SH-SY5Y (cell line): ENCODE results near the gene ZMIZ1.

Experiments used
- GATA2 ChIP-seq: IDR thresholded peaks from 2 replicates; pipeline ENCODE4 v1.6.1; 2011; ENCODE audit warnings: mild to moderate bottlenecking, low read depth, low read length
- GATA3 ChIP-seq: IDR thresholded peaks from 2 replicates; pipeline ENCODE4 v1.6.1; 2011; ENCODE audit warnings: low read depth, mild to moderate bottlenecking, low read length, moderate library complexity

GRCh38 chr10:79258894-79259293 lies 190.1 kb downstream of the ZMIZ1 start:
- TF ChIP-seq GATA2 = peak; percentile 65
- TF ChIP-seq GATA3 = no peak
